HG02970 (cell line): ENCODE data around the gene RAB38.

Experiments
- ATAC-seq: cut with Tn5 transposase; IDR thresholded peaks from one replicate; pipeline ENCODE4 v1.9.1; 2021; ENCODE audit warnings: mild to moderate bottlenecking, moderate library complexity, moderate number of reproducible peaks; ENCODE audit not compliant: unreplicated experiment, low FRiP score

The RAB38 gene

GRCh38 chr11:88174709-88175568 lies at the start of gene RAB38:
Gene RAB38 (minus strand): TSS chr11:88175443. CDS start chr11:88175384, 59 bp downstream.
- peak; percentile 51 for ATAC-seq

GRCh38 chr11:88213406-88213805 lies 38.2 kb upstream of the RAB38 start:
- no peak for ATAC-seq

- no peak for ATAC-seq
These were observed 37.1 kb upstream of the RAB38 start for GRCh38 chr11:88212300-88212699.

GRCh38 chr11:88208745-88209144 lies 33.5 kb upstream of the RAB38 start:
- no peak for ATAC-seq

GRCh38 chr11:88206751-88207150 lies 31.5 kb upstream of the RAB38 start:
- ATAC-seq, result no peak

GRCh38 chr11:88204353-88204752 lies 29.1 kb upstream of the RAB38 start:
- no peak for ATAC-seq

- no peak for ATAC-seq
These were observed 28.4 kb upstream of the RAB38 start for GRCh38 chr11:88203604-88204003.

GRCh38 chr11:88202498-88202897 lies 27.3 kb upstream of the RAB38 start:
- ATAC-seq, result no peak

- no peak for ATAC-seq
These were observed 21.1 kb upstream of the RAB38 start for GRCh38 chr11:88196393-88196792.

GRCh38 chr11:88195908-88196307 lies 20.7 kb upstream of the RAB38 start:
- no peak for ATAC-seq

- ATAC-seq, result no peak
These were observed 19.7 kb upstream of the RAB38 start for GRCh38 chr11:88194990-88195389.

- no peak for ATAC-seq
These were observed 18.0 kb upstream of the RAB38 start for GRCh38 chr11:88193278-88193677.

- ATAC-seq, result no peak
These were observed 13.7 kb upstream of the RAB38 start for GRCh38 chr11:88188932-88189253.

GRCh38 chr11:88188251-88188931 lies 13.1 kb upstream of the RAB38 start:
- ATAC-seq, result no peak

GRCh38 chr11:88183233-88183632 lies 8.0 kb upstream of the RAB38 start:
- no peak for ATAC-seq

GRCh38 chr11:88181776-88182175 lies 6.5 kb upstream of the RAB38 start:
- no peak for ATAC-seq

- ATAC-seq, result no peak
These were observed 4.9 kb upstream of the RAB38 start for GRCh38 chr11:88179971-88180629.

- peak; percentile 42 for ATAC-seq
These were observed 3.9 kb upstream of the RAB38 start for GRCh38 chr11:88179141-88179540.

- no peak for ATAC-seq
These were observed 2.9 kb upstream of the RAB38 start for GRCh38 chr11:88178191-88178590.

- peak; percentile 23 for ATAC-seq
These were observed 379 bp upstream of the RAB38 start for GRCh38 chr11:88175569-88176075.

- no peak for ATAC-seq
These were observed 1.3 kb downstream of the RAB38 start for GRCh38 chr11:88173956-88174355.
